ENCODE data around the gene FOXD1. TPM values are rescaled to one million over a fixed set of nuclear protein-coding genes. Genes with fewer than 3 reads are reported as not detected.
"Not testable (repeated sequence)": the region's sequence is repeated elsewhere in the genome, so short reads cannot be mapped to it uniquely, and the experiment has no call there.

FOXD1 gene
- total RNA-seq, 1 donor from 2014 or later: 18.6 TPM

DNA sequence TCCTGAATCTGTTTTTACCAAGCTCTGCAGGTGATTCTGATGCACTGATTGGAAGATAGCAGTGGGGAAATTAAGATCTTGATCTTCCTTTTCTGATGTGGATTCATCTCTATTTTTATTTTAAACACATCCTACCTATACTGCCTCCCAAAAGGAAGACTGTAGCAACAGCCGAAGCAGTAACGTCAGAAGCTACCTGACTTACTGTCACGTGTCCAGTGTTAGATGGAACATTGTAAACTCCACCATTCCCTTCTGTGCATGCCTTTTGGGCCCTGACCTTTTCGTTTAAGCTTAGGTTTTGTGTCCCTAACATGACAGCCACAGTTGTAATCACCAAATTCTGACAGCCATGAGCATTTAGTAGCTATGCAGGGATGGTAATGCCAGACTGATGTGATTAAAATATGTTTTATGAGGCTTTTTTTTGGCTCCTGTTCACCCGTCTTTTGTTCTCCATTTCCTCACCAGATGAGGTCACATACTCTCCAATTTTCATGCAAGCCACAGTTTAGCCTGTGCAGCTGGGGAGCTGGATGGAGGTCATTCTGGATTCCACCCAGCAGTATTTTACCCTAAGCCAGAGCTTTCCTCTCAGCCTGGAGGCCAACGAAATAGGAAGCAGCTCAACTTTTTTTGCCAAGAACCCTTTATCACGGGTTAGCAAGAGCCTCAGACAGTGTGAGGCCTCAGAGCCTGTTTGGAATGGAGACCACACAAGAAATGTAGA is 15.6 kb upstream of the FOXD1 start:
- peak; percentile 56 for DNase-seq (ENCODE audit: low read depth)

DNA sequence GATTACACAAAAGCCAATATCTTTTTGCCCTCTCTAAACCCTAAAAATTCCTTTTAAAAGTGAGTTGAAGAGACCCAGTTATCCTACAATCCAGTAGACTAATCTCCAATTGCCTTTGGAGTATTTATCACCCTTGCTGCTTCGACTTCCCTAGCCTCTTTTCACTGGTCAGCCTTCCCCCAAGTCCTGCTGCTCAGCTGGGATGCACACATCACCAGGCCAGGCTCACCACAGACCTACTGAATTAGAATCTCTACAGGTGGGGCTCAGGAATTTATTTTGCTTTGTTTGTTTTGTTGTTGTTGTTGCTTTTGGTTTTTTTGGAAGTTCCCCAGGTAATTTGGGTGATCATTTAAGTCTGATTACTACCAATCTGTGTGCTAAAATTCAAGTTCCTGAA is 11.6 kb upstream of the FOXD1 start:
- DNase-seq (ENCODE audit: low read depth): no peak

DNA sequence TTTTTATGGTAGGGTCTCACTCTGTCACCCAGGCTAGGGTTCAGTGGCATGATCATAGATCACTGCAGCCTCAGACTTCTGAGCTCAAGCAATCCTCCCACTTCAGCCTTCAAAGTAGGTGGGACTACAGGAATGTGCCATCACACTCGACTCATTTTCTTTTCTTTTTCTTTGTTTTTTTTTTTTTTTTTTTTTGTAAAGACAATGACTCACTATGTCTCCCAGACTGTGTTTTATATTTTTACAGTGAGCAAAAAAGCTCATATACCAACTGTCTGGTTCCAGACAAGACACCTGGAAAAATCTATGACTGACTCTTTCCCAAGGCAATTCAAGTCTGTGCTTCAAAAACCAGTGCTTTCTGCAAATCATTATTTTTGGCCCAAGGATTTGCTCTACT is 10.8 kb upstream of the FOXD1 start:
- DNase-seq (ENCODE audit: low read depth): peak; percentile 5

DNA sequence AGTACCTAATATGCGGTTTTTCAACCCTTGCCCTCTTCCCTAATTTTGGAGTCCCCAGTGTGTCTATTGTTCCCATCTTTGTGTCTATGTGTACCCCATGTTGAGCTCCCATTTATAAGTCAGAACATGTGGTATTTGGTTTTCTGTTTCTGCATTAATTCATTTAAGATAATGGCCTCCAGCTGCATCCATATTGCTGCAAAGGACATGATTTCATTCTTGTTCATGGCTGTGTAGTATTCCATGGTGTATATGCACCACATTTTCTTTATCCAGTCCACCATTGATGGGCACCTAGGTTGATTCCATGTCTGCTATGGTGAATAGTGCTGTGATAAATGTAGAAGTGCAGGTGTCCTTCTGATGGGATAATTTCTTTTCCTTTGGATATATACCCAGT is 7.9 kb upstream of the FOXD1 start:
- DNase-seq (ENCODE audit: low read depth): not testable (repeated sequence)

DNA sequence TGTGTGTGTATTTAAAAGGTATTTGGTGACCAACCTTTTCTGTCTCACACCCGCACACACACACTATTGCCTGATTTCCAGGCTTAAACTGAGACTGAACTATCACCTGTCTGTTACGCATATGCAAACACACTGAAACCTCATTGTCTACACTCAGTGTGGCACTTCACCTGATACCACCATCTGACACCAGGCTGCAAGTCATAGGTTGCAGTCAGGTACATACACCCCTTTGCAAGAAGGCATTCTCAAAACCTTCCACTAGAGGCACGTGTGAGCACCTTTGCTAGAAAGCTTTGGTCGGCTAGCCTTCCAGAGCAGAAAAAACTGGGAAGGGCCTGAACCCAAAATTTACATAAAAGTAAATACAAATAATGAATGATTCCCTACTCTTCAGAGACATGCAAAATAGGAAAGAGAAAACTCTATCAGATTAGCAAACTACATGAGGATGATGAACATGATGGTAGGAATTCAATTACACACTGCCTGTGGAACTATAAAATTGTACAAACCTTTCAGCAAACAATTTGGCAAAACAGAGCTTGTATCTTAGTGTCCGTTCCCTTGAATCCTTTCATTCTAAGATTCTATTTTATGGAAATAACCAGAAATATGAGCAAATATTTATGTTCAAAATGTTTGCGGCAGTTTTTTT is 5.9 kb upstream of the FOXD1 start:
- peak; percentile 68 for DNase-seq (ENCODE audit: low read depth)

DNA sequence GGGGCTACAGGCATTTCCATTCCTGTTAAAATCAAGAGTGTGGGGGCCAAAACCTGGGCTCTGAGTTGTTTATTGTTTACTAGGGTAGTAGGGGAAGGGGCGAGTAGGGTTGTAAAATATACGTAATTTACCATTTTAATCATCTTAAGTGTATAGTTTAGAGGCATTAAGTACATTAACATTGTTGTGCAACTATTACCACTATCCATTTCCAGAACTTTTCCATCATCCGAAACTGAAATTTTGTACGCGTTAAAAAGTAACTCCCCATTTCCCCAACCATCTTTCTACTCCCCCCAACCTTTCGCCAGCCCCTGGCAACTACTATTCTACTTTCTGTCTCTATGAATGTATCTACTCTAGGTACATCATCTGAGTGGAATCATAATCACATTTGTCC is 3.6 kb upstream of the FOXD1 start:
- no peak for DNase-seq (ENCODE audit: low read depth)

DNA sequence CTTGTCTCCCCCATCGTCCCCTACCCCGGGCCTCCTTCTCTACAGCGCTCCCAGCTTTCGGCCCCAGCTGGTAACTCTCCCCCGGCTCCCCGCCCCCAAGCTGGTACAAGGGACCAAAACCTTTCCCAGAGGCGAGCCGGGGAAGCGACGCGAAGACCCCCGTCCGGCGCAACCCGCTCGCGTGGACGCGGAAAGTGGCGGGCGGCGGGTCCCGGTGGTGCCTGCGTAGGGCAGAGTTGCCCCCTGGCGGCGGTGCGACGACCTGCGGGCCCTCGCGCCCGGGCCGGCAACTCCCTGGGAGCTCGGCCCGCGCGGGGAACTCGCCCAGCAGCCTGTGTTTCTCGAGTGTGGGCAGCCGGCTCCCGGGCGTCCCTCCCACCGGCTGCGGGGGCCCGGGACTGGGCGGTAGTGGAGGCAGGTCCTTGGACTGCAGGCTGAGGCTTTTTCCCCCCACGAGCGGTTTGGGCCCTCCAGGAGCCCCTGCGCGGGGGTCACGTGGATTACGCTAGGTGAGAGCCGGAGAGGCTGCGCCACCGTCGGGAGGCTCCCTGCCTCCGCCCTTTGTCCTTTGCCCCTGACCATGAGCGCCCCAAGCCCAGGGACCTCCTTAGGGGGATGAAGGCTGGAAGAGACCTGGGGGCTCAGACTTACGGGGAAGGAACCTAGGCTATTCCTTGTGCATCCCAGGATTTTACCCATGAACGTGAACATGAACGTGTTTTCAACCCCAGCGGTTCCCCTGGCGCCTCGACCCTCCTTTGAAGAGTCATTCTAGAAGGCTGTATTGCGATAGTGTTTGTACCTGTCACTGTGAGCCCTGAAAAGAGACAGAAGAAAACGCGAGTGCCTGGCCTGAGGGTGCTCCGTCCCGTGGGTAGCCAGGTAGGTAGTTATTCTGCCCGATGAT is 2.9 kb upstream of the FOXD1 start:
- DNase-seq (ENCODE audit: low read depth): peak; percentile 68

DNA sequence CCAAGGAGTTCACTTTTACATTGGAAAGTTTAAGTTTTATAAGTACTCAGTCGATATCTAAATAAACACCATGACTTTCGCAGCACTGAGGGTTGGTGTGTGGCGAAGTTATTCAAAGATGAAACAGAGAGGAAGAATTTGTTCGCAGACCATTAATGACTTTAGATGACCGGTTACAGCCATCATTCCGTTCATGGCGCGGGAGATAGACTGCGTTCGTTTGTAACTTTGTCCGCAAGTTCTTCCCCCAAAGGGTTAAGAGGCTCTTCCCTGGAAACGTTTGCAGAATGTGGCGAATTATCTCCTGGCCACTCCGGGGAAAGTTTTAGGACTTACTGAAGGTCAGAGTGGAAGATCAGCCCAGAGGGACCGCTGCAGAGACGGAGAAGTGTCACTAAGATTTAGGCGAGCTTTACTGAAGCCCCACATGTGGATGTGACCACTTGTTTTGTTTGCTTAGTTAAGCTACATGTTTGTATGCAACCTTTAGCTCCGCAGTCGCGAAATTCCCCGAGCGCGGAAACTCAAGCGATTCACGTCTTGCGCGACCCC is 2.2 kb upstream of the FOXD1 start:
- peak; percentile 21 for DNase-seq (ENCODE audit: low read depth)

DNA sequence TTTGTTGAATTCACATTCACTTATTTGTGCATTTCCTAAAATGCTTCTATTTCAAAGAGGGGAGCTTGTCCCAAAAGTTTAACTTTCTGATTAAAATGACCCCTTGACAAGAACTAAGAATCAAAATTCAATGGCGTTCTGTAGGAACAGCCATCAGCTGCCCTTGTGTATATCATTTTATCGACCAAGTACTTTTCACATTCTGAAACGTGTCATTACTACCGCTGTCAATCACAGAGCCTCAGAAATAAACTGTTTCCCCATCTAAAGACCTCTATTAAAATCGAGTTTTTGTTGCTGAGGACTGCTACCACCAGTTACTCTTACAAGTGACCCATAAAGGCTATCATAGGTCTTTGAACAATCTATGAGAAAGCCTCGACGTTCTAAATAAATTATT is 1.6 kb upstream of the FOXD1 start:
- DNase-seq (ENCODE audit: low read depth): no peak

DNA sequence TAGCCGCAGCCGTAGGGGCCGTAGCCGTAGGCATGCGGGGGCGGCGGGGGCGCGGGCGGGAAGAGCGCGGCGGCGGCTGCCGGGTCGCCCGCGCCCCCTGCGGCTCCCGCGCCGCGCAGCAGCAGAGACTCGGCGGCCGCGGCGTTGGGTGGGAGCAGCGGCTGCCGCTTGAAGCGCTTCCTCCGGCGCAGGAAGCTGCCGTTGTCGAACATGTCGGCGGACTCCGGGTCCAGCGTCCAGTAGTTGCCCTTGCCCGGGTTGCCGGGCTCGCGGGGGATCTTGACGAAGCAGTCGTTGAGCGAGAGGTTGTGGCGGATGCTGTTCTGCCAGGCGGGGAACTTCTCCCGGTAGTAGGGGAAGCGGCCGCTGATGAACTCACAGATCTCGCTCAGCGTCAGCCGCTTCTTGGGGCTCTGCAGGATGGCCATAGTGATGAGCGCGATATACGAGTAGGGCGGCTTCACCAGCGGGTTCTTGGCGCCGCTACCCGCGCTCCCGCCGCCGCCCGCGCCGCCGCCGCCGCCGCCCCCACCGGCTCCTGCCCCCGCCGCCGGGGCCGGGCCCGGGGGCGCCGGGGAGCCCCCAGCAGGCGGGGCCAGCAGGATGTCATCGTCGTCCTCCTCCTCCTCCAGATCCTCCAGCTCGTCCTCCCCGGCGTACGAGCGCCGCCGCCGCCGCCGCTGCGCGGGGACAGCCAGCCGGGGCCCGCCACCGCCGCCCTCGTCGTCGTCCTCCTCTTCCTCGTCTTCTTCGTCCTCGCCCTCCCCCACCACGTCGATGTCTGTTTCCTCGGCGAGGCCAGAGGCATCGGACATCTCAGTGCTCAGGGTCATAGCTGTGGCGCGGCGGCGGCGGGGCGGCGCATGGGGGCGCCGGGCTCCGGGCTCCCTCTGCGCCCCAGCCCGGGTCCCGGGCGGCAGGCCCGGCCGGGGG is 781 bp downstream of the FOXD1 start:
- DNase-seq (ENCODE audit: low read depth): peak; percentile 61

DNA sequence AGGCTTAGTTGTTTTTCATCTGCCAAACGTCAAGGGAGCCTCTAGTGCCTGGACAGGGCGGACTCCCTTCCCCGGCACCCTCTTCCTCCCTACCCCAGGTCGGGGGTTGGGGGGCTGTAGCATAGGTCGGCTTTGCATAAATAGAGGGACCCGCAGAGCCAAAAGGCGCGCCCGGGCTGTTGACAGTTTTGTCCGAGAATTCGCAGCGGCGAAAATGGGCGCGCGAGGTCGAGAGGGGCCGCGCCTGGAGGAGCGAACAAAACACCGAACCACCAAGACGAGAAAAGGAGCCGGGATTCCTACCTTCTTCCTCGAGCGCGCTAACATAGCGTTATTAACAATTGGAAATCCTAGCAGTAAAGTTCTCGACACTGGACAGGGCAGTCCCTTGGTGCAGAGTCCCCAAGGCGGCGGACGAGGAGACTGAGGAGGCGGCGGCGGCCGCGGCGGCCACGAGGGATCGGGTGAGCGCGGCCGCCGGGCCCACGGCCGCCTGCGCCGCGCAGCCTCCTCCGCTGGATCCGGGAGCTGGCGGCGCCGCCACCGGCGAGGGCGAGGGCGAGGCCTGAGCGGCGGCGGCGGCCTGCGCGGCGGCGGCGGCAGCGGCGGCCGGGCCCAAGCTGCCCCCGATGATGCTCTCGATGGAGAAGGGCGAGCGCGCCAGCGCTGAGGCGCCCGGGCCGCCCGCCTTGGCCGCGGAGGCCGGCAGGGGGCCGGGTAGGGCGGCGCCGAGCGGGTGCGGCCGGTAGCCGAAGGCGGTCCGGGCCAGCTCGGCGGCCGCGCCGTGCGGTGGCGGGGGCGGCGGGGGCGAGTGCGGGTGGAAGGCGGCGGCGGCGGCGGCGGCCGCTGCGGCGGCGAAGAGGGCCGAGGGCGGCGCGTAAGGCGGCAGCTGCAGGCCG is 1.7 kb downstream of the FOXD1 start:
- DNase-seq (ENCODE audit: low read depth): peak; percentile 53

DNA sequence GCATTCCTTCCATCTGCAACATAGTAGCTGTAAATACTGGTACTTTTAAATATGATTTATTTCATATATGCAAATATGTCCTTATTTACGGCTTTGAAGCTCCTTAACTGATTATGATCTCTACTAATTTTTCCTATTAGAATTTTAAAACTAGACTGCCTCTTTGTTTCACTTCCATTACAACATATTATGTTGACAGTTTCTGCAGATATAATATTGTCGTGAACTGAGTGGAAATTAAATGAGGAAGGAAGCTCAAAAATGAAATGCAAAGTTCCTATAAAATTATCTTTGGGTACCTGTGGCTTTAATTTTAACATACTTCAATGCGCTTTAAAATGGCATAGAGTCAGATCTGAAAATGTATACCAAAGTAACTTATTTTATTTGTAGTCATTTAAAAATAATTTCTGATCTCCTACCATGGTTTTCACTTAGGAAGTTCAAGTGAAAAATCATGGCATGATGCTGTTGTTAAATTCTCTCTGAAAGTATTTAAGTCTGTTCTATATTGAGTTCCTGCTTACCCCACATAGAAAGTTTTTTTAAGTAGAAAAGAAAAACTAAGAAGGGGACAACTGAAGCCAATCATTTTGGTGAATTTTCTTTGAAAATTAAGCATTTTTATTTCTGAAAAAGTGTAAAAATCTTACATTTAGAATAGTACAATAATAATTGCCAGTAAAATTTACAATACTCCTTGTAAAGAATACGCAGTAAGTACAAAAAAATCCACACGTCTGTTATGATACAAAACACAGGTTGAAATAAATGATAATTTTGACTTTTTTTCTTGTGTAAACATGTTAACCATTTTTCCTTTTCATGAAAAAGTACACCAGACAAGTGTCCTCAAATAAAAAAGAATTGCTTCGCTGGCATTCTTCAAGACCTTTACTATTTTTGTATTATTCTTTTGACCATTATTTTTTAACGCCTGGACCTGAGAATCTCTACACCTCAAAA is 2.6 kb downstream of the FOXD1 start:
- no peak for DNase-seq (ENCODE audit: low read depth)

DNA sequence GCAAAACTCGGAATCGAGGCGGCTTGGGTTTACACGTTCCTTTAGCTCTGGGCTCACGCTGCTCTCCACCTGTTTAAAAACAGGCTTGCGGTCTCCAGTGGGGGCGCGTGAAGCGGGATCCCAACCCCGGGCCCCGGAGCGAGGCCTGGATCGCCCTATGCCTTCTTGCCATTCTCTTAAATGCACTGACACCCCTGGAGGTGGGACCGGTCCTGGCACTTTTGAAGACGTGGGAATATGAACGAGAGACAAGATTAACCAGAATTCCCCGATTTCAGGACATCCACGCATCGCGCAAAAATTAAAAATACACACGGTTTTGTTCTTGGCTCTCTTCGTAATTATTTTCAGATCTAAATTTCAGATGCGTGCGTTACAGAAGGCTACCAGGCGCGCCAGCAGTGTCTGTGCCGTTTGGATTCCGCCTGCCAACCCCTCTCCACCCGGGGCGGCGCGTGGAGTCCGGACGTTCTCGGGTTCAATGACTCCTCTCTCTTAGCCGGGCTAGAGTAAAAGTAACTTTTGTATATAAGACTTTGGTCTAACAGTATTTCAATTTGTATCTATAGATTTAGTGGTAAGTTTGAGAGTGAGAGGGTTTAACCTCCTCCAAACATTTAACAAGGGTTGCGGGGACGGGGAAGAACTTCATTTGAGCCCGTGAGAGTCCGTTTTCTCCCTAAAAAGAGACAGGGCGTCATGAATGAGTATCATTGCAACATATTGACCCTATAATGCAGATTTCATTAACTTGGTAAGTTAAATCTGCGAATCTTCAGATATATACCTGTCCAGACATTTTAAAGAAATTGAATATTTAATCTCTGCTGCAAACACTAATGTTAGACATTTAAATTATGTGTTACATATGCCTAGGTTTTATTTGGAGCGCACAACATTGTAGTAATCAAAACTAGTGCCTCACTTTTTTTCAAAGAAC is 3.8 kb downstream of the FOXD1 start:
- no peak for DNase-seq (ENCODE audit: low read depth)

DNA sequence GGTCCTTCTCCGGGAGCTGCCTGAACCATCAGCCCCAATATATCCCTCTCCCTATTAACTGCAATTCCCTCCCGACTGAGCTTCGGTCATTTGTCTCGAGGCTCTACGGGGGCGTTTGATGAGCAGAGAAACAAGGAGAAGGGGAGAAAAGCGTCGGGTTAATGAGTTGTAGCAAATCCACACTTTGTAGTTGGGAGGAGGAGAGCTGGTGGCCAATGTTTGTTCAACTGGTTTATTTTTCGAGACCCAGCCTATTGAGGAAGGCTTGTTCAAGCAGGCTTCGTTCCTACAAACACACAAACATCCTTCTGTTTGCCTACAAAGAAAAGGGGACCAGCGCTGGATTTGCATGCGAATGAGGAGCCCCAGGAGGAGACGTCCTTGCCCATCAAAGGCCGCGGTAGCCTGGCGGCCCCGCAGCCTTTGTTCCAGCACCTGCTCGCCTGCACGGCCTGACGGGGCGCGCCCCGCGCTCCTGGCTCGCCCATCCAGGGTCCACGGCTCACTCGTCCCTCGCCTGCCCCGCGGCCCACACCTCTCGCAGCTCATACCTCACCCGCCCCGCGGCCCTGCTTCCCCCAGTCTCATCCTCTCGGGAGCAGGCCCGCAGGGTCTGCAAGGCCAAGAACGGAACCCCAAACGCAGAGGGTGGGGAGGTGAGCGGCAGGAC is 4.6 kb downstream of the FOXD1 start:
- no peak for DNase-seq (ENCODE audit: low read depth)

DNA sequence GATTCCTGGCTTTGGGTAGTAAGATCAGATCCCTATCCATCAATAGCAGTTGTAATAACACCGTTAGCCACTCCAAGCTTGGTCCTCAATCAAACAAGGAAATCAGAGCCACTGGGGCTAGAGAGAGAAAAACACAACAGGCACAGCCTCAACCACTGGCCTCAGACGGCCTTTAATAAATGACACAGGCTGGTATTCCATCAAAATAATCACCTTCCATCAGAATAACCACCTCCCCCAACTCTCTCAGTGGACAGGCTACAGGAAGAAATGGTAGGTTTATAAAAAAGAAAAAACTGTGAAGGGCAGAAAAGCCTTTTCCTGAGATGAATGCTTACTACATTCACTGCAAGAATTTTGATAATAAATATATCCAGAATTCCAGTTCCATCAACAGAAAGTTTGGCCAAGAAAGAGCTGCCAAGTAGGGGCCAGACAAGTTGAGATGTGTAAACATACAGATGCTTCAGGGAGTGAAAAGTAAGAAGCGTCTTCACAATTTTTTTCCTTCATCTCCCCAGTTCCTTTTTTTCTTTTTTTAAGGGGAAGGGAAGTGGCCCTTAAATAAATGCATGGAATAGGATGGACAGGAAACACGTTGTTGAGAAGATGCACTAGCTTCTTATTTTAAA is 5.5 kb downstream of the FOXD1 start:
- DNase-seq (ENCODE audit: low read depth): no peak

DNA sequence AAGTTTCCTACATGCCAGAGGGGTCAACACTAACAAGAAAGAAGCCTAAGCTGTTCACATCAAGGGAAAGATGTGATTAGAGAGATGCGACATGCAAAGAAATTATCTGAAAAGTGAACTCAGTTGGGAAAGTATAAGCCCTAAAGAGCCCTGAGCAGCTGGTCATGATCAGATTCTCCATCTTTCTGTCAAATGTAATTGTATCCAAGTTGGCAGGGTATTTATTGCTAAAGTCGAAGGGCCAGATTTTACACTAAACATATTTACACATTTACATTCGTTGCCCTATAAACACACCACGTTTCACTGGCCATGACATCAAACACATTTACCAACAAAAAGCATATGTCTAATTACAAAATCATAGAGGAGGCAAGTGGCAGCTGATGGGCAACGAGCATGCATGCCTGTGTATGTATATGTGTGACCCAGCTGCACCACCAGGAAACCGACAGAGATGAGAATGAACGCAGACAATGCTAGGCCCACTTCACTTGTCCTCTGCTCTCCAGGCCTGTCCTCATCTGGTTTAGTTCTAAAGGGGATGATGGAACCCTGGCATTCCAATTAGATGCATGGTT is 6.3 kb downstream of the FOXD1 start:
- no peak for DNase-seq (ENCODE audit: low read depth)

All from myocyte (in vitro differentiated cells).